OCI-M2 (cell line): ENCODE results near the gene TMEM145.
"Not testable (repeated sequence)": the region's sequence is repeated elsewhere in the genome, so short reads cannot be mapped to it uniquely, and the experiment has no call there.

ENCODE experiments used
- DNase-seq: peaks from one replicate; lab custom pipeline; 2025; ENCODE audit not compliant: unreplicated experiment; lab: John Stamatoyannopoulos, UW

TMEM145 gene

GRCh38 chr19:42313840-42314755 lies 989 bp downstream of the TMEM145 start:
- no peak for DNase-seq

DNA sequence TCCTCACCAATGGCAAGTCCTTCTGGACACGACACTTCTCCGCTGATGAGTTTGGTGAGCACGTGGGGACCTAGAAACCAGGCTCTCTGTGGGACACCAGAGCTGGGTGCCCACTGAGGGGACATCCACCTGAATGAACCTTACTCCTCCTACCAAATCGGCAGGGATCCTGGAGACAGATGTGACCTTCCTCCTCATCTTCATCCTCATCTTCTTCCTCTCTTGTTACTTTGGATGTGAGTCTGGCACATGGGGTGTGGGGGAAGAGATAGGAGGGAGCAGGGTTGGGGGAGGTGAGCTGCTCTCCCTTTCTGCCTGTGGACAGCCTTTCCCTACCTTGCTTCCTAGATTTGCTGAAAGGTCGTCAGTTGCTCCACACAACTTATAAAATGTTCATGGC lies 1.9 kb downstream of the TMEM145 start:
- DNase-seq, result no peak

- DNase-seq, result no peak
Observed at GRCh38 chr19:42316223-42317211, 3.4 kb downstream of the TMEM145 start.

- DNase-seq, result no peak
Observed at GRCh38 chr19:42317535-42317934, 4.4 kb downstream of the TMEM145 start.

DNA sequence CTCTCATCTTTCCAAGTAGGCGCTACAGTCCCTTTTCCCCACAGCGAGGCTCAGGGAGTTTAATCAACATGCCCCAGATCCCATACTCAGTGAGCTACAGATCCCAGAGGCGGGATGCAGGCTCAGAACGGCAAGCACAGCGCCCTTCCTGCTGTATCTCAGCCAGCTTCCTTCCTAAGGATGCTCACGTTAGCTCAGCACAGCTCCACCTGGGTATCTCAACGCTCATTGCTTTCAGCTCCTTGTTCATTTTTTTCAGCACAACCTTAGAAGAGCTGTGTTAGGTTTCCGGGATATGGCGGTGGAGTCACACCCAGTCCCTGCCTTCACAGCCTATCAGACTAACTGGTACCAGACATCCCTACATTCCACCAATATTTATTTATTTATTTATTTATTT lies 9.2 kb downstream of the TMEM145 start:
- no peak for DNase-seq

- no peak for DNase-seq
Observed at GRCh38 chr19:42323473-42323851, 10.4 kb downstream of the TMEM145 start.

DNA sequence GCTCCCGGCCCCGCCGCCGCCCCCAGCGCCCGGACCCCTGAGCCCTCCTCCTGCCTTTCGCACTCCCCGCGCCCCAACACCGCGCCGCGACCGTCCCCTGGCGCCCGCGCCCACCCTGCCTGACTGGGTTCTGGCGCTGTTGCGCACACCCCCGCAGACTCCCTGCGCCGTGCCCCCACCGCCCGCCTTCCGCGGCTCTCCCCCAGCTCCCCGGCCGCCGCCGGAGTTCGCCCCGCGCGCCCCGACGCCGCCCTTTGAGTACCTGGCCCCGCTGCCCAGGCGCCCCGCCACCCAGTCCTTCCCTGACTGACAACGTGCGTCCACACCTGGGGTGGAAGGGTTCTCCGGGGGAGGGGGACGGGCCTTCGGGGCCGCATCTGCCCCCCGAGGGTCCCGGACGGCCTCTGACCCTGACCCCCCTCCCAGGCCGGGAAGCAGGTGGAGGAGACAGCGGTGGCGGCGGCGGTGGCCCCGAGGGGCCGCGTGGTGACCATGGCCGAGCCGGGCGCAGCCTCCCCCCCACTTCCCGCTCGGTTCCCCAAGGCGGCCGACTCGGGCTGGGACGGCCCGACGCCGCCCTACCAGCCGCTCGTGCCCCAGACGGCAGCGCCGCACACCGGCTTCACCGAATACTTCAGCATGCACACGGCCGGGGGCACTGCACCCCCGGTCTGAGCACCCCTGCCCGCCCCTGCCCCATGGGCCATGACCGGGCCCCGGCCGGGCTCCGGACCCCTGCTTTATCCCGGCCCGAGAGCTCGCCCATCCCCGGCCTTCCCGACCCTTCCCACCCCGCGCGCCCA lies 10.9 kb downstream of the TMEM145 start:
- DNase-seq, result no peak

GRCh38 chr19:42324655-42325307 lies 11.7 kb downstream of the TMEM145 start:
- DNase-seq, result no peak

GRCh38 chr19:42325308-42325895 lies 12.3 kb downstream of the TMEM145 start, which contains the start of gene MEGF8:
Gene MEGF8, plus strand, starts transcription at chr19:42325635. Its CDS starts 609 bp downstream, at chr19:42326244.
- DNase-seq, result peak; percentile 96

- no peak for DNase-seq
Observed at GRCh38 chr19:42325896-42326771, 13.0 kb downstream of the TMEM145 start.

DNA sequence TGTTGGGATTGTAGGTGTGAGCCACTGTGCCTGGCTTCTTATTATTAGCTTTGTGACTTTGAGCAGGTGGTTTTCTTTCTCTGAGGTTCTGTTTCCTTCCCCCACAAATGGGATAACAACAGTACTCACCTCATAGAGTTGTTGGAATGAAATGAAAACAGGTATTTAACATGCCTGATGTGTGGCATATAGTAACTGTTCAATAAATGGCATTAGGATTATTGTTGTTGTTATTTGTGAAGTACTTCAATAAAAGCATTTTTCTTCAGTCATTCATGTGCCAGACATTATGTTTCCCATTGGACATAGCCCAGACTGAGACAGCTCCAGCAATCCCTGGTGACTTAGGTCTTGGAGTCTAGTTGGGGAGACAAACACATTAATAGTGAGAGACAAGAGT lies 13.9 kb downstream of the TMEM145 start:
- no peak for DNase-seq

DNA sequence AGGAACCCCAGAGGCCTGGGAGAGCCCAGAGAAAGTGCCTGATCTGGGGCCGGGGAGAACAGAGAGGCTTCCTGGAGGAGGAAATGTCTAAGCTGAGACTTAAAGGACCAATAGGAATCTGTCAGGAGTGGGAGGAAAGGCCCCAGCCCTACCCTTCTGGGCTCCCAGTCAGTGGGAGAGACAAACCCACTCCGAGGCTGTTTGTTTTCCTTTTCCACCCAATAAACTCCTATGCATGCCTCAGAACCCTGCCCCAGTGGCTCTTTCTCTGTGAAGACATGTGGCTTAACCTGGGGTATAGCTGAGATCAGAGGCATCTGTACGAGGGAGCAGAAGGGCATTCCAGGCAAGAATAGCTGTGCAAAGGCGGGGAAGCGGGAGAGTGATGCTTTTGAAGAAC lies 14.3 kb downstream of the TMEM145 start:
- no peak for DNase-seq

DNA sequence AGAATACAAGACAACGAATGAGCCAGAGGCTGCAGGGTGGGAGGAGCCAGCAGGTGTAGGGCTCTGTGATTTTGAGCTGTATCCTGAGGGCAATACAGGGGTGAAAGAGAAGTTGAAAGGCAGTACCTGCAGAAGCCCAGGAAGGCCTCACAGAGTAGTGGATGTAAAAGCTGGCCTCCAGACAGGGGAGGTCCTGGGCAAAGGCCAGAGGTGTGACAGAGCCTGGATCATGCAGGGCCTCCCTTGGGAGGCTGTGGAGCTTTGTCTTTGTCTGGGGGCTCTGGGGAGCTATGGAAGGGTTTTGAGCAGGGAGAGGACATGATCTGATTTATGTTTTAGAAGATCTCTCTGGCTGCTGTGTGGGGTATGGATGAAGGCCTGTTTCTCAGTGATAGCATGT lies 15.0 kb downstream of the TMEM145 start:
- DNase-seq, result no peak

GRCh38 chr19:42328854-42329253 lies 15.7 kb downstream of the TMEM145 start:
- DNase-seq, result no peak

- no peak for DNase-seq
Observed at GRCh38 chr19:42330241-42330711, 17.2 kb downstream of the TMEM145 start.

- not testable (repeated sequence) for DNase-seq
Observed at GRCh38 chr19:42331333-42331732, 18.2 kb downstream of the TMEM145 start.

GRCh38 chr19:42332059-42332458 lies 18.9 kb downstream of the TMEM145 start:
- DNase-seq, result no peak

DNA sequence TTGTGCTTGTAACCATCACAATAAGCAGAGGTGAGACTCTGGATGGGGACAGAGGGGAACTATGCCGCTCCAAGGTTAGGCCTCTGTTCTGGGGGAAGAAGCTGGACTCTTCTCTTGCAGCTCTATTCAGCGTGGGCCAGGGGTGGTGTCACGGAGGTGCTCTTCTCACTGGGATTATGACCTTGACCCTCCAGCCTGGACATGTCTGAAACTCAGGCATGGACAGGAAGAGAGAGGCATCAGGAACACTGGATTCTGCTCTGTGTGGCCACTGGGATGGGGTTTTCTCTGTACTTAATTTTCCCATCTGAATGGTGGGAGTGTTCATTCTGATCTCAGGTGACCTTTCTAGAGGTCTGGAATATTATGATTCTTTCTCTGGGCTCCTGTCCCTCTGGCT lies 19.9 kb downstream of the TMEM145 start:
- no peak for DNase-seq
